ENCODE measurements around the gene CEPT1. TPM values are rescaled to one million over a fixed set of nuclear protein-coding genes. Genes with fewer than 3 reads are reported as not detected.

Gene CEPT1
- total and polyA plus RNA-seq, 9 of the 15 experiments (the other 6 are each of a cell fraction or from before 2014, with no cell fraction given), result 24.4 to 72.6 (median 42.4) TPM

DNA sequence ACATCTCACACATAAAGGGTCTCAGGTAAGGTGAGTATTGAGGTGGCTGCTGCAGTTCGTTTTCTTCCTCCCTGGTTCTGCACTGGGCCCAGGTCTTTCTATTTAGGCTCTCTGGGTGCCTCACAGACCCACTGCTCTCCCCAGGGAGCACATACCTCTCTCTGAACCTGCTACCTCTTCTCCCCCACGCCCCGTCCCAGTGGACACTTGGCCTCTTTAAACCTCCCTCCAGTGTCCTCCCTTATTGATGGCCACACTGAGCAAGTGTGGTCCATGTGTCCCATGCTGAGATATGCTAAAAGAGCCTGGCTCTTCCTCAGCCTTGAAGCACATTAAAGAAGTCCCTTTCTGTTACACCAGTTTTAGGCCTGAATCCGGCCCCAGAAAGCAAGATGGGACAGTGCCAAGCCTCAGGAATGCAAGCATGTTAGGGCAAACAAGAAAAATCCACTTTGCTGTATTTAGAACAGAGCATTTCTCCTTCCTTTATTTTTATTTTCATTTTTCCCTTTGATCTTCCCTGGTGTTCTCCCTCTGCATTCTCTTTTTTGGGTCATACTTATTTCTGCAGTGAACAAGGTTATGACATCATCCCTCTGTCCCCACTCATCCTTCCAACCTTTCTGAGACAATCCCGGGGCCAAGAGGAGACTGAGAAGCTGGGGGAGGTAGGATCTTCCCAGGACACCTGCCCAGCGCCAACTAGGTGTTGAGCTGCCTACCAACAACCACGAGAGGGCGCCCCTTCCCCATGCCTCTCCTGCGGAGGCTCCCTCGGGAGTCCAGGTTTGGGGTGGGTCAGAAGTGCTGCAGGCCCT, 82.5 kb downstream of the CEPT1 start (continued):
- TF ChIP-seq, protein P1, sequence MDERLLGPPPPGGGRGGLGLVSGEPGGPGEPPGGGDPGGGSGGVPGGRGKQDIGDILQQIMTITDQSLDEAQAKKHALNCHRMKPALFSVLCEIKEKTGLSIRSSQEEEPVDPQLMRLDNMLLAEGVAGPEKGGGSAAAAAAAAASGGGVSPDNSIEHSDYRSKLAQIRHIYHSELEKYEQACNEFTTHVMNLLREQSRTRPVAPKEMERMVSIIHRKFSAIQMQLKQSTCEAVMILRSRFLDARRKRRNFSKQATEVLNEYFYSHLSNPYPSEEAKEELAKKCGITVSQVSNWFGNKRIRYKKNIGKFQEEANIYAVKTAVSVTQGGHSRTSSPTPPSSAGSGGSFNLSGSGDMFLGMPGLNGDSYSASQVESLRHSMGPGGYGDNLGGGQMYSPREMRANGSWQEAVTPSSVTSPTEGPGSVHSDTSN (CRISPR knock-in tag; IDR thresholded peaks at IDR 0.05; ENCODE audit: low read depth), result no peak
- TF ChIP-seq, protein P1 (tag; conservative IDR thresholded peaks at IDR 0.05; ENCODE audit: low read depth), result no peak
- TF ChIP-seq CTBP1 (IDR thresholded peaks at IDR 0.05; ENCODE audit: borderline replicate concordance) (peak; percentile 50; the same call in 1 of the 2 replicates), KDM4B (IDR thresholded peaks at IDR 0.05; ENCODE audit: borderline replicate concordance in 2 of 2, low read depth in 1 of 2) (no peak), FIP1L1 (IDR thresholded peaks at IDR 0.05; ENCODE audit: low read depth, low read length, poor library complexity, severe bottlenecking) (no peak), ZNF57 (CRISPR knock-in tag; IDR thresholded peaks at IDR 0.05) (no peak), GABPB1 (CRISPR knock-in tag; IDR thresholded peaks at IDR 0.05) (no peak), GTF2F1 (IDR thresholded peaks at IDR 0.05; ENCODE audit: low read depth, low read length) (no peak), EGR1 (conservative IDR thresholded peaks at IDR 0.05) (no peak)
- TF ChIP-seq, protein P2, sequence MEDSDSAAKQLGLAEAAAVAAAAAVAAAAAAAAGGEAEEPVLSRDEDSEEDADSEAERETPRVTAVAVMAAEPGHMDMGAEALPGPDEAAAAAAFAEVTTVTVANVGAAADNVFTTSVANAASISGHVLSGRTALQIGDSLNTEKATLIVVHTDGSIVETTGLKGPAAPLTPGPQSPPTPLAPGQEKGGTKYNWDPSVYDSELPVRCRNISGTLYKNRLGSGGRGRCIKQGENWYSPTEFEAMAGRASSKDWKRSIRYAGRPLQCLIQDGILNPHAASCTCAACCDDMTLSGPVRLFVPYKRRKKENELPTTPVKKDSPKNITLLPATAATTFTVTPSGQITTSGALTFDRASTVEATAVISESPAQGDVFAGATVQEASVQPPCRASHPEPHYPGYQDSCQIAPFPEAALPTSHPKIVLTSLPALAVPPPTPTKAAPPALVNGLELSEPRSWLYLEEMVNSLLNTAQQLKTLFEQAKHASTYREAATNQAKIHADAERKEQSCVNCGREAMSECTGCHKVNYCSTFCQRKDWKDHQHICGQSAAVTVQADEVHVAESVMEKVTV (CRISPR knock-in tag; IDR thresholded peaks at IDR 0.05), result peak; percentile 86
- TF ChIP-seq, protein P3, sequence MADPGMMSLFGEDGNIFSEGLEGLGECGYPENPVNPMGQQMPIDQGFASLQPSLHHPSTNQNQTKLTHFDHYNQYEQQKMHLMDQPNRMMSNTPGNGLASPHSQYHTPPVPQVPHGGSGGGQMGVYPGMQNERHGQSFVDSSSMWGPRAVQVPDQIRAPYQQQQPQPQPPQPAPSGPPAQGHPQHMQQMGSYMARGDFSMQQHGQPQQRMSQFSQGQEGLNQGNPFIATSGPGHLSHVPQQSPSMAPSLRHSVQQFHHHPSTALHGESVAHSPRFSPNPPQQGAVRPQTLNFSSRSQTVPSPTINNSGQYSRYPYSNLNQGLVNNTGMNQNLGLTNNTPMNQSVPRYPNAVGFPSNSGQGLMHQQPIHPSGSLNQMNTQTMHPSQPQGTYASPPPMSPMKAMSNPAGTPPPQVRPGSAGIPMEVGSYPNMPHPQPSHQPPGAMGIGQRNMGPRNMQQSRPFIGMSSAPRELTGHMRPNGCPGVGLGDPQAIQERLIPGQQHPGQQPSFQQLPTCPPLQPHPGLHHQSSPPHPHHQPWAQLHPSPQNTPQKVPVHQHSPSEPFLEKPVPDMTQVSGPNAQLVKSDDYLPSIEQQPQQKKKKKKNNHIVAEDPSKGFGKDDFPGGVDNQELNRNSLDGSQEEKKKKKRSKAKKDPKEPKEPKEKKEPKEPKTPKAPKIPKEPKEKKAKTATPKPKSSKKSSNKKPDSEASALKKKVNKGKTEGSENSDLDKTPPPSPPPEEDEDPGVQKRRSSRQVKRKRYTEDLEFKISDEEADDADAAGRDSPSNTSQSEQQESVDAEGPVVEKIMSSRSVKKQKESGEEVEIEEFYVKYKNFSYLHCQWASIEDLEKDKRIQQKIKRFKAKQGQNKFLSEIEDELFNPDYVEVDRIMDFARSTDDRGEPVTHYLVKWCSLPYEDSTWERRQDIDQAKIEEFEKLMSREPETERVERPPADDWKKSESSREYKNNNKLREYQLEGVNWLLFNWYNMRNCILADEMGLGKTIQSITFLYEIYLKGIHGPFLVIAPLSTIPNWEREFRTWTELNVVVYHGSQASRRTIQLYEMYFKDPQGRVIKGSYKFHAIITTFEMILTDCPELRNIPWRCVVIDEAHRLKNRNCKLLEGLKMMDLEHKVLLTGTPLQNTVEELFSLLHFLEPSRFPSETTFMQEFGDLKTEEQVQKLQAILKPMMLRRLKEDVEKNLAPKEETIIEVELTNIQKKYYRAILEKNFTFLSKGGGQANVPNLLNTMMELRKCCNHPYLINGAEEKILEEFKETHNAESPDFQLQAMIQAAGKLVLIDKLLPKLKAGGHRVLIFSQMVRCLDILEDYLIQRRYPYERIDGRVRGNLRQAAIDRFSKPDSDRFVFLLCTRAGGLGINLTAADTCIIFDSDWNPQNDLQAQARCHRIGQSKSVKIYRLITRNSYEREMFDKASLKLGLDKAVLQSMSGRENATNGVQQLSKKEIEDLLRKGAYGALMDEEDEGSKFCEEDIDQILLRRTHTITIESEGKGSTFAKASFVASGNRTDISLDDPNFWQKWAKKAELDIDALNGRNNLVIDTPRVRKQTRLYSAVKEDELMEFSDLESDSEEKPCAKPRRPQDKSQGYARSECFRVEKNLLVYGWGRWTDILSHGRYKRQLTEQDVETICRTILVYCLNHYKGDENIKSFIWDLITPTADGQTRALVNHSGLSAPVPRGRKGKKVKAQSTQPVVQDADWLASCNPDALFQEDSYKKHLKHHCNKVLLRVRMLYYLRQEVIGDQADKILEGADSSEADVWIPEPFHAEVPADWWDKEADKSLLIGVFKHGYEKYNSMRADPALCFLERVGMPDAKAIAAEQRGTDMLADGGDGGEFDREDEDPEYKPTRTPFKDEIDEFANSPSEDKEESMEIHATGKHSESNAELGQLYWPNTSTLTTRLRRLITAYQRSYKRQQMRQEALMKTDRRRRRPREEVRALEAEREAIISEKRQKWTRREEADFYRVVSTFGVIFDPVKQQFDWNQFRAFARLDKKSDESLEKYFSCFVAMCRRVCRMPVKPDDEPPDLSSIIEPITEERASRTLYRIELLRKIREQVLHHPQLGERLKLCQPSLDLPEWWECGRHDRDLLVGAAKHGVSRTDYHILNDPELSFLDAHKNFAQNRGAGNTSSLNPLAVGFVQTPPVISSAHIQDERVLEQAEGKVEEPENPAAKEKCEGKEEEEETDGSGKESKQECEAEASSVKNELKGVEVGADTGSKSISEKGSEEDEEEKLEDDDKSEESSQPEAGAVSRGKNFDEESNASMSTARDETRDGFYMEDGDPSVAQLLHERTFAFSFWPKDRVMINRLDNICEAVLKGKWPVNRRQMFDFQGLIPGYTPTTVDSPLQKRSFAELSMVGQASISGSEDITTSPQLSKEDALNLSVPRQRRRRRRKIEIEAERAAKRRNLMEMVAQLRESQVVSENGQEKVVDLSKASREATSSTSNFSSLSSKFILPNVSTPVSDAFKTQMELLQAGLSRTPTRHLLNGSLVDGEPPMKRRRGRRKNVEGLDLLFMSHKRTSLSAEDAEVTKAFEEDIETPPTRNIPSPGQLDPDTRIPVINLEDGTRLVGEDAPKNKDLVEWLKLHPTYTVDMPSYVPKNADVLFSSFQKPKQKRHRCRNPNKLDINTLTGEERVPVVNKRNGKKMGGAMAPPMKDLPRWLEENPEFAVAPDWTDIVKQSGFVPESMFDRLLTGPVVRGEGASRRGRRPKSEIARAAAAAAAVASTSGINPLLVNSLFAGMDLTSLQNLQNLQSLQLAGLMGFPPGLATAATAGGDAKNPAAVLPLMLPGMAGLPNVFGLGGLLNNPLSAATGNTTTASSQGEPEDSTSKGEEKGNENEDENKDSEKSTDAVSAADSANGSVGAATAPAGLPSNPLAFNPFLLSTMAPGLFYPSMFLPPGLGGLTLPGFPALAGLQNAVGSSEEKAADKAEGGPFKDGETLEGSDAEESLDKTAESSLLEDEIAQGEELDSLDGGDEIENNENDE (IDR thresholded peaks at IDR 0.05; ENCODE audit: low read depth, low read length), result no peak

Data from K562 (cell line).